ENCODE results near the gene FLNB. TPM values are rescaled to one million over a fixed set of nuclear protein-coding genes. Genes with fewer than 3 reads are reported as not detected.

FLNB gene
- total RNA-seq, 1 donor from 2014 or later, result 34.8 TPM

- Histone ChIP-seq H3K4me3 (no peak overlapping the region), H3K4me1 (no peaks in the 10 kb centered on the region), H3K9me3 (replicated peaks) (no peaks in the 10 kb centered on the region), H3K27me3 (ENCODE audit: low read depth) (no peaks in the 10 kb centered on the region), H3K27ac (replicated peaks) (no peak overlapping the region), H3K36me3 (peaks cover 91% of the 10 kb centered on the region)
- intact Hi-C loops (cut with micrococcal nuclease), result no loop called here
- no peak for DNase-seq
- no peak for TF ChIP-seq CTCF (IDR thresholded peaks at IDR 0.05; ENCODE audit: borderline replicate concordance)
Observed at GRCh38 chr3:58107597-58107996, 99.4 kb downstream of the FLNB start.

- Histone ChIP-seq H3K4me1 (no peaks in the 10 kb centered on the region), H3K27me3 (ENCODE audit: low read depth) (no peaks in the 10 kb centered on the region), H3K27ac (replicated peaks) (no peak overlapping the region), H3K4me3 (no peak overlapping the region), H3K9me3 (replicated peaks) (no peaks in the 10 kb centered on the region), H3K36me3 (peaks cover 95% of the 10 kb centered on the region)
- TF ChIP-seq CTCF (IDR thresholded peaks at IDR 0.05; ENCODE audit: borderline replicate concordance), result no peak
- intact Hi-C loops (cut with micrococcal nuclease), result no loop called here
- no peak for DNase-seq
Observed at GRCh38 chr3:58109752-58110151, 101.5 kb downstream of the FLNB start.

GRCh38 chr3:58111513-58112184 lies 103.4 kb downstream of the FLNB start:
- intact Hi-C loops (cut with micrococcal nuclease), result no loop called here
- Histone ChIP-seq H3K9me3 (replicated peaks) (no peaks in the 10 kb centered on the region), H3K4me3 (no peak overlapping the region), H3K36me3 (peaks cover 87% of the 10 kb centered on the region), H3K4me1 (peaks cover 8% of the 10 kb centered on the region), H3K27ac (replicated peaks) (no peak overlapping the region), H3K27me3 (ENCODE audit: low read depth) (no peaks in the 10 kb centered on the region)
- no peak for DNase-seq
- TF ChIP-seq CTCF (IDR thresholded peaks at IDR 0.05; ENCODE audit: borderline replicate concordance), result no peak

- no peaks in the 10 kb centered on the region for H3K9me3 ChIP-seq (replicated peaks)
- intact Hi-C loops (cut with micrococcal nuclease), result no loop called here
- H3K27me3 ChIP-seq (ENCODE audit: low read depth), result no peaks in the 10 kb centered on the region
- H3K27ac ChIP-seq (replicated peaks), result no peak overlapping the region
- no peak for TF ChIP-seq CTCF (IDR thresholded peaks at IDR 0.05; ENCODE audit: borderline replicate concordance)
- no peak overlapping the region for H3K4me3 ChIP-seq
- peaks cover 82% of the 10 kb centered on the region for H3K36me3 ChIP-seq
- peaks cover 13% of the 10 kb centered on the region for H3K4me1 ChIP-seq
- DNase-seq, result no peak
Observed at GRCh38 chr3:58112185-58112535, 103.9 kb downstream of the FLNB start.

- Histone ChIP-seq H3K36me3 (peaks cover 58% of the 10 kb centered on the region), H3K4me3 (no peak overlapping the region), H3K27me3 (ENCODE audit: low read depth) (no peaks in the 10 kb centered on the region), H3K4me1 (peaks cover 43% of the 10 kb centered on the region), H3K9me3 (replicated peaks) (no peaks in the 10 kb centered on the region), H3K27ac (replicated peaks) (no peak overlapping the region)
- no peak for TF ChIP-seq CTCF (IDR thresholded peaks at IDR 0.05; ENCODE audit: borderline replicate concordance)
- no peak for DNase-seq
- intact Hi-C loops (cut with micrococcal nuclease), result no loop called here
Observed at GRCh38 chr3:58115175-58115574, 107.0 kb downstream of the FLNB start.

Data from left ventricle myocardium inferior (tissue), 1 donor.